Measurements from ENCODE around the gene KCNK10.

DNA sequence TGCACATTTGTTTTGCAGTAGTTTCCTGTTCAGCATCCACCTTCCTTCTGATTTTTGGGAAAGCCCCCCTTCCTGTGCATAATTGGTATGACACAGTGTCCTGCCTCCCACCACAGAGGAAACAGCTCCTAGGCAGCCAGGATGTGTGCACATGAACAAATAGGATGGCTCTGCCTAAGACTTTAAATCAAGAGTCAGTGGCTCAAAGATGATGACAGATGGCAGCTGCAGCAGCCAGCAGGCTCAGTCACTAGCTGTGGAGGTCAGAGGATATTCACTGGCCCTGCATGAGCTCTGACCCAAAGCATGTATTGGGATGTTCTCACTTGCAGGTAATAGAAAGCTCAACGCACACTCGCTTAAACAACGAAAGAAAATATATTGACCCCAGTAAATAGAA lies 90.3 kb downstream of the KCNK10 start:
- no peak for TF ChIP-seq CBFB (IDR thresholded peaks at IDR 0.05; ENCODE audit: low read depth)
- no peak for TF ChIP-seq BHLHE40 (IDR thresholded peaks at IDR 0.05; ENCODE audit: borderline replicate concordance in 1 of 2, low read depth in 2 of 2, low read length in 1 of 2)
- no peak for TF ChIP-seq EZH2 (IDR thresholded peaks at IDR 0.05; ENCODE audit: borderline replicate concordance, control insufficient read depth, low read depth, low read length)
- TF ChIP-seq, protein P1, sequence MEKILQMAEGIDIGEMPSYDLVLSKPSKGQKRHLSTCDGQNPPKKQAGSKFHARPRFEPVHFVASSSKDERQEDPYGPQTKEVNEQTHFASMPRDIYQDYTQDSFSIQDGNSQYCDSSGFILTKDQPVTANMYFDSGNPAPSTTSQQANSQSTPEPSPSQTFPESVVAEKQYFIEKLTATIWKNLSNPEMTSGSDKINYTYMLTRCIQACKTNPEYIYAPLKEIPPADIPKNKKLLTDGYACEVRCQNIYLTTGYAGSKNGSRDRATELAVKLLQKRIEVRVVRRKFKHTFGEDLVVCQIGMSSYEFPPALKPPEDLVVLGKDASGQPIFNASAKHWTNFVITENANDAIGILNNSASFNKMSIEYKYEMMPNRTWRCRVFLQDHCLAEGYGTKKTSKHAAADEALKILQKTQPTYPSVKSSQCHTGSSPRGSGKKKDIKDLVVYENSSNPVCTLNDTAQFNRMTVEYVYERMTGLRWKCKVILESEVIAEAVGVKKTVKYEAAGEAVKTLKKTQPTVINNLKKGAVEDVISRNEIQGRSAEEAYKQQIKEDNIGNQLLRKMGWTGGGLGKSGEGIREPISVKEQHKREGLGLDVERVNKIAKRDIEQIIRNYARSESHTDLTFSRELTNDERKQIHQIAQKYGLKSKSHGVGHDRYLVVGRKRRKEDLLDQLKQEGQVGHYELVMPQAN (conservative IDR thresholded peaks at IDR 0.05) = no peak
- TF ChIP-seq TCF3 (IDR thresholded peaks at IDR 0.05; ENCODE audit: borderline replicate concordance, insufficient read depth, low read depth, low read length) = no peak
- TF ChIP-seq, protein P2, sequence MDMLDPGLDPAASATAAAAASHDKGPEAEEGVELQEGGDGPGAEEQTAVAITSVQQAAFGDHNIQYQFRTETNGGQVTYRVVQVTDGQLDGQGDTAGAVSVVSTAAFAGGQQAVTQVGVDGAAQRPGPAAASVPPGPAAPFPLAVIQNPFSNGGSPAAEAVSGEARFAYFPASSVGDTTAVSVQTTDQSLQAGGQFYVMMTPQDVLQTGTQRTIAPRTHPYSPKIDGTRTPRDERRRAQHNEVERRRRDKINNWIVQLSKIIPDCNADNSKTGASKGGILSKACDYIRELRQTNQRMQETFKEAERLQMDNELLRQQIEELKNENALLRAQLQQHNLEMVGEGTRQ (IDR thresholded peaks at IDR 0.05; ENCODE audit: borderline replicate concordance, low read depth, low read length) = no peak
- TF ChIP-seq, protein P3, sequence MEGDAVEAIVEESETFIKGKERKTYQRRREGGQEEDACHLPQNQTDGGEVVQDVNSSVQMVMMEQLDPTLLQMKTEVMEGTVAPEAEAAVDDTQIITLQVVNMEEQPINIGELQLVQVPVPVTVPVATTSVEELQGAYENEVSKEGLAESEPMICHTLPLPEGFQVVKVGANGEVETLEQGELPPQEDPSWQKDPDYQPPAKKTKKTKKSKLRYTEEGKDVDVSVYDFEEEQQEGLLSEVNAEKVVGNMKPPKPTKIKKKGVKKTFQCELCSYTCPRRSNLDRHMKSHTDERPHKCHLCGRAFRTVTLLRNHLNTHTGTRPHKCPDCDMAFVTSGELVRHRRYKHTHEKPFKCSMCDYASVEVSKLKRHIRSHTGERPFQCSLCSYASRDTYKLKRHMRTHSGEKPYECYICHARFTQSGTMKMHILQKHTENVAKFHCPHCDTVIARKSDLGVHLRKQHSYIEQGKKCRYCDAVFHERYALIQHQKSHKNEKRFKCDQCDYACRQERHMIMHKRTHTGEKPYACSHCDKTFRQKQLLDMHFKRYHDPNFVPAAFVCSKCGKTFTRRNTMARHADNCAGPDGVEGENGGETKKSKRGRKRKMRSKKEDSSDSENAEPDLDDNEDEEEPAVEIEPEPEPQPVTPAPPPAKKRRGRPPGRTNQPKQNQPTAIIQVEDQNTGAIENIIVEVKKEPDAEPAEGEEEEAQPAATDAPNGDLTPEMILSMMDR (IDR thresholded peaks at IDR 0.05 in 2 of 3, conservative IDR thresholded peaks at IDR 0.05 in 1 of 3; ENCODE audit: control insufficient read depth in 2 of 3, extremely low read depth in 1 of 3, insufficient read depth in 1 of 3, low read depth in 3 of 3, low read length in 3 of 3) = no peak
